Measurements from ENCODE around the gene TAS2R46. TPM values are rescaled to one million over a fixed set of nuclear protein-coding genes. Genes with fewer than 3 reads are reported as not detected.

The TAS2R46 gene, protein sequence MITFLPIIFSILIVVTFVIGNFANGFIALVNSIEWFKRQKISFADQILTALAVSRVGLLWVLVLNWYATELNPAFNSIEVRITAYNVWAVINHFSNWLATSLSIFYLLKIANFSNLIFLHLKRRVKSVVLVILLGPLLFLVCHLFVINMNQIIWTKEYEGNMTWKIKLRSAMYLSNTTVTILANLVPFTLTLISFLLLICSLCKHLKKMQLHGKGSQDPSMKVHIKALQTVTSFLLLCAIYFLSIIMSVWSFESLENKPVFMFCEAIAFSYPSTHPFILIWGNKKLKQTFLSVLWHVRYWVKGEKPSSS
- total RNA-seq, result 2.6 and 4.8 TPM in 2 replicates

DNA sequence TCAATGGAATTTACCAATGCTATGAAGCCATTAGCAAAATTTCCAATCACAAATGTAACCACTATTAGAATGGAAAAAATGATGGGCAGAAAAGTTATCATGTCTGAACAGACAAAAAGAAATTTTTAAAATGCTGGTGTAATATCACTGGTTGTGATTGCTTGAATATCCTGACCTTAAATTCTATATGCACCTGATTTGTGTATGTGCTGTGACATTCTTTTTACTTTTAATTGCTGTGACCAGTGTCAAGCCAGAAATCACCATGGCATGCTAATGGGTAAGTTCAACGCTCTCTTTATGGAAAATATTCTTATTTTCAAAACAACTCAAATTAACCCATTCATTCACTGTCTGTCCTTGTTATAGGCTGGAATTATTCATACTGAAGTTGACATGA lies at the start of gene TAS2R46:
Gene TAS2R46 (minus strand): TSS at position 101 of the 400 bp plus-strand sequence. CDS start 0 bp downstream, at position 101.

DNA sequence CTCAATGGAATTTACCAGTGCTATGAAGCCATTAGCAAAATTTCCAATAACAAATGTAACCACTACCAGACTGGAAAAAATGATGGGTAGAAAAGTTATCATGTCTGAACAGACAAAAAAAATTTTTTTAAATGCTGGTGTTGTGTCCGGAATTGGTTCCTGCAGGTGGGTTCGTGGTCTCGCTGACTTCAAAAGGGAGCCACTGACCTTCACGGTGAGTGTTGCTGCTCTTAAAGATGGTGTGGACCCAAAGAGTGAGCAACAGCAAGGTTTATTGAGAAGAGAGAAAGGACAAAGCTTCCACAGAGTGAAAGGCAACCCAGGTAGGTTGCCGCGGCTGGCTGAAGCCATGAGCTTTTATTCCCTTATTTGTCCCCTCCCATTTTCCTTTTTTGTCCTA lies 30.0 kb upstream of the TAS2R46 start, which contains the start of gene TAS2R43:
Gene TAS2R43 (minus strand): TSS at position 186 of the 400 bp plus-strand sequence. CDS start 84 bp downstream, at position 102.

DNA sequence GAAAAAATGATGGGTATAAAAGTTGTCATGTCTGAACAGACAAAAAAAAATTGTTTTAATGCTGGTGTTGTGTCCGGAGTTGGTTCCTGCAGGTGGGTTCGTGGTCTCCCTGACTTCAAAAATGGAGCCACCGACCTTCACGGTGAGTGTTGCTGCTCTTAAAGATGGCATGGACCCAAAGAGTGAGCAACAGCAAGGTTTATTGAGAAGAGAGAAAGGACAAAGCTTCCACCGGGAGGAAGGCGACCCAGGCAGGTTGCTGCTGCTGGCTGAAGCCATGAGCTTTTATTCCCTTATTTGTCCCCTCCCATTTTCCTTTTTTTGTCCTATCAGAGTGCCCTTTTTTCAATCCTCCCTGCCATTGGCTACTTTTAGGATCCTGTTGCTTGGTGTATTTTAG lies 30.8 kb downstream of the TAS2R46 start, which contains the start of gene TAS2R31:
Gene TAS2R31 (minus strand): TSS at position 101 of the 400 bp plus-strand sequence. CDS start 72 bp downstream, at position 29.

GRCh38 chr12:11022520-11022919 lies 39.6 kb downstream of the TAS2R46 start, which contains the start of gene TAS2R19:
Gene TAS2R19 (minus strand): TSS chr12:11022620. CDS start chr12:11022571, 49 bp downstream.

Other genes starting within 250 kb of the TAS2R46 start
- 0.83 and 1.2 TPM in 2 replicates for gene TAS2R10, start 235.9 kb downstream of the TAS2R46 start, total RNA-seq
- gene PRR4, start 212.8 kb downstream of the TAS2R46 start, total RNA-seq, result 0.73 and 1.2 TPM in 2 replicates
- gene PRH1, start 178.0 kb downstream of the TAS2R46 start, total RNA-seq, result 10.6 and 16.2 TPM in 2 replicates
- 1.8 and 2.4 TPM in 2 replicates for gene TAS2R13, start 152.7 kb downstream of the TAS2R46 start, total RNA-seq
- not detected in 2 replicates for gene PRH2, start 133.1 kb downstream of the TAS2R46 start, total RNA-seq
- gene TAS2R14, start 123.0 kb downstream of the TAS2R46 start, total RNA-seq, result 2.6 and 4.3 TPM in 2 replicates
- gene TAS2R50, start 75.4 kb downstream of the TAS2R46 start, total RNA-seq, result 2.9 and 6.5 TPM in 2 replicates
- 3.8 and 7.2 TPM in 2 replicates for gene TAS2R20, start 64.0 kb downstream of the TAS2R46 start, total RNA-seq
- 5.1 and 9.1 TPM in 2 replicates for gene TAS2R19, start 39.7 kb downstream of the TAS2R46 start, total RNA-seq
- 3.7 and 6.7 TPM in 2 replicates for gene TAS2R31, start 30.9 kb downstream of the TAS2R46 start, total RNA-seq
- gene TAS2R43, start 30.0 kb upstream of the TAS2R46 start, total RNA-seq, result 2.1 TPM in 1 of 2 replicates, not detected in the other
- 5.4 and 7.5 TPM in 2 replicates for gene TAS2R30, start 72.3 kb upstream of the TAS2R46 start, total RNA-seq
- 5.1 and 6.0 TPM in 2 replicates for gene SMIM10L1, start 108.9 kb upstream of the TAS2R46 start, total RNA-seq
- gene TAS2R42, start 124.6 kb upstream of the TAS2R46 start, total RNA-seq, result not detected in 2 replicates
- gene PRB3, start 207.4 kb upstream of the TAS2R46 start, total RNA-seq, result not detected in 2 replicates
- gene PRB4, start 248.1 kb upstream of the TAS2R46 start, total RNA-seq, result not detected in 2 replicates